ENCODE data around the gene KLHDC2. TPM values are rescaled to one million over a fixed set of nuclear protein-coding genes. Genes with fewer than 3 reads are reported as not detected.
A peak's percentile ranks its signal among the peaks of the same experiment; 100 is the strongest.
"Not testable (repeated sequence)": the region's sequence is repeated elsewhere in the genome, so short reads cannot be mapped to it uniquely, and the experiment has no call there.

The KLHDC2 gene
- total and polyA plus RNA-seq, 2 experiments from 2014 or later = 83.7 to 192 TPM

- TF ChIP-seq CTCF (IDR thresholded peaks at IDR 0.05; ENCODE audit: low read depth, low read length) = no peak
- Histone ChIP-seq H3K27me3 (no peaks in the 10 kb centered on the region), H3K4me3 (peak overlapping the region; percentile 83), H3K27ac (peak overlapping the region; percentile 97), H3K9me3 (ENCODE audit: low read depth) (no peaks in the 10 kb centered on the region), H3K36me3 (peaks cover 7% of the 10 kb centered on the region), H3K4me1 (ENCODE audit: low read depth) (peaks cover 20% of the 10 kb centered on the region)
- DNase-seq (ENCODE audit: low read depth in 1 of 2, low spot score in 1 of 2) = peak in 1 of 2 donors; percentile 7
These were observed 733 bp upstream of the KLHDC2 start for GRCh38 chr14:49767270-49767570.

- H3K4me1 ChIP-seq (ENCODE audit: low read depth) = peaks cover 20% of the 10 kb centered on the region
- H3K27ac ChIP-seq = peak overlapping the region; percentile 97
- H3K4me3 ChIP-seq = peak overlapping the region; percentile 83
- no peaks in the 10 kb centered on the region for H3K27me3 ChIP-seq
- DNase-seq (ENCODE audit: low read depth in 1 of 2, low spot score in 1 of 2) = peak; percentile 65 to 83
- peaks cover 14% of the 10 kb centered on the region for H3K36me3 ChIP-seq
- no peak for TF ChIP-seq CTCF (IDR thresholded peaks at IDR 0.05; ENCODE audit: low read depth, low read length)
- H3K9me3 ChIP-seq (ENCODE audit: low read depth) = no peaks in the 10 kb centered on the region
These were observed 558 bp downstream of the KLHDC2 start for GRCh38 chr14:49768301-49769121.

- H3K4me3 ChIP-seq = peak overlapping the region; percentile 83
- DNase-seq (ENCODE audit: low read depth in 1 of 2, low spot score in 1 of 2) = peak in 1 of 2 donors; percentile 61
- no peaks in the 10 kb centered on the region for H3K9me3 ChIP-seq (ENCODE audit: low read depth)
- TF ChIP-seq CTCF (IDR thresholded peaks at IDR 0.05; ENCODE audit: low read depth, low read length) = no peak
- peaks cover 15% of the 10 kb centered on the region for H3K36me3 ChIP-seq
- no peaks in the 10 kb centered on the region for H3K27me3 ChIP-seq
- peaks cover 20% of the 10 kb centered on the region for H3K4me1 ChIP-seq (ENCODE audit: low read depth)
- H3K27ac ChIP-seq = peak overlapping the region; percentile 97
These were observed 1.2 kb downstream of the KLHDC2 start for GRCh38 chr14:49769171-49769570.

- Histone ChIP-seq H3K9me3 (ENCODE audit: low read depth) (no peaks in the 10 kb centered on the region), H3K27ac (peak overlapping the region; percentile 97), H3K27me3 (no peaks in the 10 kb centered on the region), H3K4me3 (peak overlapping the region; percentile 83), H3K4me1 (ENCODE audit: low read depth) (peaks cover 20% of the 10 kb centered on the region), H3K36me3 (peaks cover 20% of the 10 kb centered on the region)
- no peak for DNase-seq (ENCODE audit: low read depth in 1 of 2, low spot score in 1 of 2)
- no peak for TF ChIP-seq CTCF (IDR thresholded peaks at IDR 0.05; ENCODE audit: low read depth, low read length)
These were observed 1.7 kb downstream of the KLHDC2 start for GRCh38 chr14:49769581-49770211.

GRCh38 chr14:49770212-49770817 lies 2.4 kb downstream of the KLHDC2 start:
- H3K27ac ChIP-seq = no peak overlapping the region
- H3K4me3 ChIP-seq = no peak overlapping the region
- peak in 1 of 2 donors; percentile 11 for DNase-seq (ENCODE audit: low read depth in 1 of 2, low spot score in 1 of 2)
- no peak for TF ChIP-seq CTCF (IDR thresholded peaks at IDR 0.05; ENCODE audit: low read depth, low read length)
- H3K36me3 ChIP-seq = peaks cover 26% of the 10 kb centered on the region
- H3K9me3 ChIP-seq (ENCODE audit: low read depth) = no peaks in the 10 kb centered on the region
- H3K4me1 ChIP-seq (ENCODE audit: low read depth) = peaks cover 20% of the 10 kb centered on the region
- no peaks in the 10 kb centered on the region for H3K27me3 ChIP-seq

GRCh38 chr14:49771691-49772090 lies 3.7 kb downstream of the KLHDC2 start:
- H3K9me3 ChIP-seq (ENCODE audit: low read depth); H3K27me3 ChIP-seq; H3K4me3 ChIP-seq; DNase-seq (ENCODE audit: low read depth in 1 of 2, low spot score in 1 of 2): not testable (repeated sequence)
- peak overlapping the region; percentile 1 for H3K27ac ChIP-seq
- peaks cover 19% of the 10 kb centered on the region for H3K4me1 ChIP-seq (ENCODE audit: low read depth)
- peaks cover 34% of the 10 kb centered on the region for H3K36me3 ChIP-seq
